Sigmoid colon (tissue), 7 donors: ENCODE results near the gene IL34. TPM values are rescaled to one million over a fixed set of nuclear protein-coding genes. Genes with fewer than 3 reads are reported as not detected.
"Not testable (repeated sequence)": the region's sequence is repeated elsewhere in the genome, so short reads cannot be mapped to it uniquely, and the experiment has no call there.

ENCODE experiments used
- DNase-seq: peaks from one replicate; pipeline ENCODE4 v3.0.0-alpha.2; 2019
- H3K27ac ChIP-seq, 4 donors: fragments of 200-600 bp; sonication (generic); one replicate each; pipeline ENCODE4 v1.5.1; 2016 to 2019; ENCODE audit warnings: mild to moderate bottlenecking in 1 of 4
- H3K27me3 ChIP-seq, 3 donors: fragments of 200-600 bp; sonication (generic); one replicate each; pipeline ENCODE4 v1.5.1; 2019; ENCODE audit warnings: mild to moderate bottlenecking in 1 of 3
- H3K36me3 ChIP-seq, 4 donors: fragments of 200-600 bp; sonication (generic); one replicate each; pipeline ENCODE4 v1.5.1; 2016 to 2019
- H3K4me1 ChIP-seq, 4 donors: fragments of 200-600 bp; sonication (generic); one replicate each; pipeline ENCODE4 v1.5.1; 2017 to 2019
- H3K4me3 ChIP-seq, 4 donors: fragments of 200-600 bp; sonication (generic); one replicate each; pipeline ENCODE4 v1.5.1; 2017 to 2019; ENCODE audit warnings: mild to moderate bottlenecking in 2 of 4, moderate library complexity in 1 of 4
- H3K9me3 ChIP-seq, 4 donors: fragments of 200-600 bp in 3 of 4; sonication (generic) in 3 of 4; one replicate each; pipeline versions ENCODE4 v1.5.1 to v1.6.1; 2013 to 2019
- CTCF ChIP-seq, 4 experiments: fragments of 450-650 bp in 3 of 4; fragments of 200-600 bp in 1 of 4; IDR thresholded peaks; one replicate each; pipeline ENCODE4 v1.5.1; 2016 to 2019; ENCODE audit warnings: antibody characterized with exemption in 4 of 4, mild to moderate bottlenecking in 3 of 4, moderate library complexity in 2 of 4
- EP300 ChIP-seq, 4 donors: sonication (generic); formaldehyde crosslinking; IDR thresholded peaks; one replicate each; pipeline ENCODE4 v1.6.1; 2017; ENCODE audit warnings: antibody characterized with exemption in 4 of 4
- POLR2A ChIP-seq, 2 donors: fragments of 450-650 bp; IDR thresholded peaks; one replicate each; pipeline ENCODE4 v1.6.1; 2016; ENCODE audit warnings: antibody characterized with exemption in 2 of 2, mild to moderate bottlenecking in 2 of 2, moderate library complexity in 2 of 2
- POLR2AphosphoS5 ChIP-seq, 4 donors: sonication (generic); formaldehyde crosslinking; IDR thresholded peaks; one replicate each; pipeline ENCODE4 v1.6.1; 2017; ENCODE audit warnings: antibody characterized with exemption in 4 of 4
- WGBS, 2 donors: extraction: QIAGEN DNeasy Blood & Tissue Kit; methylation state at CpG; one replicate each; pipeline ENCODE4 v1.1.7; 2013; 5-methylcytosine and 5-hydroxymethylcytosine counted together
- intact Hi-C: fragments of 100-400 bp; cut with DNase I; formaldehyde crosslinking; loops from one replicate; pipeline ENCODE4 v1.15.1; 2023
- polyA plus RNA-seq, 3 donors: library from polyadenylated mRNA; stranded (reverse); fragments of 200-250 nt; gene quantifications; one replicate each; pipeline ENCODE4 v1.2.3, GENCODE V29; 2013
- total RNA-seq, 4 donors: library from RNA; depleted of rRNA; stranded (reverse); fragments of >200 nt; gene quantifications; one replicate each; pipeline ENCODE4 v1.1.0, GENCODE V29; 2016
- donor health status: healthy with polysubstance abuse.
- donor health status: Bipolar disorder and iron deficiency.
- donor health status: healthy.

IL34 gene
- total and polyA plus RNA-seq, 7 donors = 1.8 to 5.5 (median 4.6) TPM; not detected in 2

GRCh38 chr16:70630960-70631745 is 15.2 kb upstream of the IL34 start:
- Histone ChIP-seq H3K4me3 (no peak overlapping the region), H3K36me3 (no peaks in the 10 kb centered on the region), H3K4me1 (peaks cover 0 to 7% (median 0%) of the 10 kb centered on the region in 4 donors), H3K27me3 (no peaks in the 10 kb centered on the region), H3K9me3 (peaks cover 0 to 4% (median 2%) of the 10 kb centered on the region in 4 donors), H3K27ac (no peak overlapping the region)
- TF ChIP-seq EP300 (IDR thresholded peaks at IDR 0.05) (no peak), POLR2A (IDR thresholded peaks at IDR 0.05) (no peak), CTCF (IDR thresholded peaks at IDR 0.05) (no peak), POLR2AphosphoS5 (IDR thresholded peaks at IDR 0.05) (no peak)
- 79 to 84% methylated on average over 3 of the region's 3 CpGs for WGBS, 2 donors
- intact Hi-C loops = no loop called here
- DNase-seq = no peak

GRCh38 chr16:70632273-70632672 is 14.1 kb upstream of the IL34 start:
- Histone ChIP-seq H3K4me3 (no peak overlapping the region), H3K27ac (no peak overlapping the region), H3K36me3 (no peaks in the 10 kb centered on the region), H3K27me3 (no peaks in the 10 kb centered on the region), H3K4me1 (peaks cover 0 to 7% (median 0%) of the 10 kb centered on the region in 4 donors), H3K9me3 (peaks cover 0 to 4% (median 2%) of the 10 kb centered on the region in 4 donors)
- no peak for TF ChIP-seq POLR2AphosphoS5 (IDR thresholded peaks at IDR 0.05)
- no peak for TF ChIP-seq EP300 (IDR thresholded peaks at IDR 0.05)
- TF ChIP-seq CTCF (IDR thresholded peaks at IDR 0.05) = no peak
- TF ChIP-seq POLR2A (IDR thresholded peaks at IDR 0.05) = no peak
- no peak for DNase-seq
- 92 to 94% methylated on average over 5 of the region's 5 CpGs for WGBS, 2 donors
- intact Hi-C loops = no loop called here

DNA sequence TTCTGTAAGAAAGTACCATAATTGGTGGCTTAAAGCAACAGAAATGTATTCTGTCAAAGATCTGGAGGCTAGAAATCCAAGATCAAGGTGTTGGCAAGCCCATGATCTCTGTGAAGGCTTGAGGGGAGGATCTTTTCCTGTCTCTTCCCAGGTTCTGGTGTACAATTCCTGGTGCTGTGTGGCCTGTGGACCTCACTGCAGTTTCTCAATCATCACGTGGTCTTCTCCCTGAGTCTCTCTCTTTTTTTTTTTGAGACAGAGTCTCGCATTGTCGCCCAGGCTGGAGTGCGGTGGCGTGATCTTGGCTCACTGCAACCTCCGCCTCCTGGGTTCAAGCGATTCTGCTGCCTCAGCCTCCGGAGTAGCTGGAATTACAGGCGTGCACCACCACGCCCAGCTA is 12.7 kb upstream of the IL34 start:
- H3K36me3 ChIP-seq, DNase-seq, H3K9me3 ChIP-seq, intact Hi-C loops, H3K4me3 ChIP-seq, H3K27ac ChIP-seq, H3K27me3 ChIP-seq, H3K4me1 ChIP-seq: not testable (repeated sequence)
- 88% methylated on average over 10 of the region's 10 CpGs for WGBS, 2 donors

DNA sequence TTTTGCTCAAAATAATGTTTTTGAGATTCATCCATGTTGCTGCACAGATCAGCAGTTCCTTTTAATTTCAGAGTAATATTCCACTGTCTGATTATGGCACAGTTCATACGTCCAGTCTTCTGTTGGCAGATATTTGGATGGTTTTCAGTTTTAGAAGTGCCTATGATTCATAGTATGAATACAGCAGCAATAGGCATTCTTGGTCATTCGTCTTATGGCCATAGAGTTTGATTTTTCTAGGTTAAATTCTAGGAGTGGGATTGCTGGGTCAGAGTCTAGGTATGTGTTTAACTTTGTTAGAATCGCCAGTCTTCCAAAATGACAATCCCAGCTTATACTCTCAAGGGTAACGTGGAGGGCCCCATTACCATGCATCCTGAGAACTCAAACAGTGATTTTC is 11.5 kb upstream of the IL34 start:
- intact Hi-C loops = no loop called here

More for the DNA sequence above, 11.5 kb upstream of the IL34 start:
- Histone ChIP-seq H3K4me3 (no peak overlapping the region), H3K27ac (peak overlapping the region in 1 of 4 donors; percentile 7), H3K4me1 (peaks cover 0 to 21% (median 4%) of the 10 kb centered on the region in 4 donors), H3K36me3 (no peaks in the 10 kb centered on the region), H3K27me3 (no peaks in the 10 kb centered on the region), H3K9me3 (peaks cover 0 to 4% (median 2%) of the 10 kb centered on the region in 4 donors)
- TF ChIP-seq POLR2A (IDR thresholded peaks at IDR 0.05) (no peak), EP300 (IDR thresholded peaks at IDR 0.05) (no peak), CTCF (IDR thresholded peaks at IDR 0.05) (no peak), POLR2AphosphoS5 (IDR thresholded peaks at IDR 0.05) (no peak)
- DNase-seq = no peak
- WGBS, 2 donors = 78 to 85% methylated on average over 4 of the region's 4 CpGs
